GM21717 (cell line): ENCODE measurements around the gene E2F2.

ENCODE experiments used
- ATAC-seq: cut with Tn5 transposase; IDR thresholded peaks from one replicate; pipeline ENCODE4 v1.9.1; 2021; ENCODE audit warnings: mild to moderate bottlenecking, moderate library complexity; ENCODE audit not compliant: unreplicated experiment

The E2F2 gene

DNA sequence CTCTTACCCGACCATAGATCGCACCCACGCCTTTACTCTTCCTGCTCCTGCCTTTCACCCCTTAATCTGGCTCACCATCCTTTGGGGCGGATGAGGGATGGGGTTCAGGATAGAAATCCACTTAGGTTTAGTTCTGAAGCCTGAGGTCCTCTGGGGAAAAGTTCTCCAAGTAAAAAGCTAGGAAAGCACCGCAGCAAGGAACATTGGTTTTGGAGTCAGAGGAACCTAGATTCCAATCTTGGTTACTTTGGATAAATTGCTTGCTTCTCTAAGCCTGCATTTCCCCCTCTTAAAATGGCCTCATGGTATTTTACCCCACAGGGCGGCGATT, 46.1 kb downstream of the E2F2 start:
- no peak for ATAC-seq

DNA sequence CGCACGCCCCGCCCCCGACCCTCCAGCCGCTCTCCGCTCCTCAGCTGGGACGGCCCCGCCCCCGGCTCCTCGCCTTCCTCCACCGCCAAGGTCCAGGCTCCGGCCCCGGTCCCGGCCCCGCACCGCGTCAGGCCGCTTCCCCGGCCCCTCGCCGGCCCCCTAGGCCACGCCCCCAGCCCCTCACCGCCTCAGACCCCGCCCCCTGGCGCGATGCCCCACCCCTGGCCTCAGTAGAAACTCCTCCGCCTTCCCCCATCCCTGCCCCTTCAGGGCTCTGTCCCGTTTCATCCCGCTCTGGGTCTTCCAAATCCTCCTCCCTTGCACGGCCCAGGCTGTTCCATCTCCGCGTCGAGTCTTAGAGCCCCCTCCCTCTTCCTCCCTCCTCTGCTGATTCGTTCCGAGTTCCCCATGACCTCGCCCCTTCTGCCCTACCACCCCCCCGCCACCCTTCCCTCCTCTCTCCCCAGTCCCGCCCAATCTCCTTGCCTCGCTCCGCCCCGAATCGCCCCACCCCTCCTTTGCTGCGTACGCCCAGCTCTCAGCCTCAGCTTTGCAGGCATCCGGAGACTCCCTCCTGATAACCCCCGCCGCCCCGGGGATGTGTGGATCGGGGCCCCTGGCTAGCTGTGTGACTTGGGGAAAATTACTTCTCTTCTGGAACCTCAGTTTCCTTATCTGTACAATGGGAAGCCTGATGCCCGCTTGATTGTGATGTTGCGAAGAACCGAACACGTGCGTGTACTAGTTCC, 46.6 kb downstream of the E2F2 start:
- no peak for ATAC-seq

DNA sequence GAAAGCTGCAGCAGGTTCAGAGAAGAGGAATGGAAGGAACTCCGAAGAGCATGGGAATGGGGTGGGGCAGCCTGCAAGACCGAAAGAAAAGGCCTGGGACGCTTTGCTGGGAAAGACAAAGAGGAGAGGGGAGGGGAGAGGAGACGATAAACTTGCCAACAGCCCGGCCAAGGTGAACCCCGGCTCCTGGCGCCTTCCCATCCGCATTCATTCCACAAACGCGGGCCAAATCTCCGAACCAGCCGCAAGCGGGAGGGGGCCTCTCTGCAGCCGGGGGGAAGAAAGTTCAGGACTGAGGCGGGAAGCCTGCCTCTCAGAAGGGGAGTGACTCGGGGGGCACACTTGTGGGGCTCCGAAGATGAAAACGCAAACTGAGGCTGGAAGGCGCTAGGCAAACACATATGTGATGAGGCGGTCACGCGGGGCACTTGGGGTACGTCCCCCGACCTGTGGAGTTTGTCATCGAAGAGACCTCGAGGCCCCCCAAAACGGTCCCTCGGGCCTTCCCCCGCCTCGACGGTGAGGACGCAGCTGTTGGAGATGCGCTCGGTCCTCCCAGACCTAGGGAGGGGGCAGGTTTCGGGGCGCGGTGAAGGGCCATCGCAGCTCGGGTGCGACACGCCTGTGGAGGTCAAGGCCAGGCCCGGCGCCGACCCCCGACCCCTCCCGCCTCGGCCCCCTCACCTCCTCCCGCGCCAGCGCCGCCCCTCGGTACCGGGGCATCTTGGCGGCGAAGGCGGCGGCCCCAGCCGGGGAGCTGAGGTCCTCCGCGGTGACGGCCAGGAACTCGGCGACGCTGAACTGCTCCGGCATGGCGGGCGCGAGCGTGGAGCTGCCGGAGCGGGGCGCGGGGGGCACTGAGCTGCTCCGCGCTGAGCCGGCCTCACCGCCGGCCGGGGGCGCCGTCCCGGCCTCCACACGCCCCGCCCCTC, 47.4 kb downstream of the E2F2 start, which contains the start of gene ASAP3:
Gene ASAP3 (minus strand): TSS at position 859 of the 932 bp plus-strand sequence. CDS start 46 bp downstream, at position 813.
- no peak for ATAC-seq

- ATAC-seq, result no peak
Observed at GRCh38 chr1:23481904-23482303, 49.1 kb downstream of the E2F2 start.

- ATAC-seq, result no peak
Observed at GRCh38 chr1:23481026-23481597, 49.9 kb downstream of the E2F2 start.

GRCh38 chr1:23480187-23481025, 50.6 kb downstream of the E2F2 start:
- no peak for ATAC-seq

- no peak for ATAC-seq
Observed at GRCh38 chr1:23479666-23479941, 51.4 kb downstream of the E2F2 start.

DNA sequence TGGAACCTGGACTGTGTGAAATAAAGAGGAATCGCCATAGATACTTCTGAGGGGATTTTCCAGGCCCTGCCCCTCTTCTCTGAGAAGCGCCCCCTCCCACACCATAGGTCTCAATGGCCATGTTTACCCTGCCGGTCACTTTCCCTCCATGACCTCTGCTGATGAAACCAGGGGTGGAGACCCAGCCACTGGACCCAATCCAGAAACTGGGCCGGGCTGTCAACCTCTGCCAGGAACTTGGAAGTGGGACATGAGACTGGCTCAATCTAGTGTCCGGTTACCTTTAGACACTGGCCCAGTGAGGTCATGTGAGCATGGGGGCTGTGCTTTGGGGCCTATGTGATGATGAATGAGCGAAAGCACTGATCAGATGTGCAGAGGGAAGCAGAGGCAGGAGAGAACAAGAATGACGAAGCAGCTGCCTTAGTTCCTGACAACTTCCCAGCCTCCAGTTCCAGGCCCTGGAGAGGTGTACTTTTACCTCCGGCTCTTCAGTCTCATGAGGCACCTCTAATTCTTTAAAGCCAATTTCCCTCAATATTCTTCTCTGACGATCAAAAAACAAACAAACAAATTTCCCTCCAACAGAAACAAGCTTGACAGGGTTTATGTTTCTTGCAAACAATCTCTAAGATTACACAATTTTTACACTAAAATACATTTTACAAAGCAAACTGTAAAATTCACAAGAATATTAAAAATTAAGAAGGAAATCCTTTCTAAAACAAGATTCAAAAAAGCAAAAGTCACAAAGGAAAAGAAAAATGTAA, 52.0 kb downstream of the E2F2 start:
- ATAC-seq, result no peak

GRCh38 chr1:23477359-23478144, 53.5 kb downstream of the E2F2 start:
- ATAC-seq, result no peak

DNA sequence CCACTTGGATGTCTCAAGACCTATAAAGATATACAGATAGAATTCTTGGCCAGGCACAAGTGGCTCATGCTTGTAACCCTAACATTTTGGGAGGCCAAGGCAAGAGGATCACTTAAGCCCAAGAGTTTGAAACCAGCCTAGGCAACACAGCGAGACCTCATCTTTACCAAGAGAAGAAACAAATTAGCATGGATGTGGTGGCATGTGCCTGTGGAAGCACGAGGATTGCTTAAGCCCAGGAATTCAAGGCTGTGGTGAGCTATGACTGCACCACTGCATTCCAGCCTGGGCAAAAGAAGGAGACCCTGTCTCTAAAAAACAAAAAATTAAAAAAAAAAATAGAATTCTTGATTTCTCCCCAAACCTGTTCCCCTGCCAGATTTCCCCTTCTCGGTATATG, 55.4 kb downstream of the E2F2 start:
- no peak for ATAC-seq

- no peak for ATAC-seq
Observed at GRCh38 chr1:23475134-23475628, 55.9 kb downstream of the E2F2 start.

- ATAC-seq, result no peak
Observed at GRCh38 chr1:23473037-23473800, 57.8 kb downstream of the E2F2 start.

GRCh38 chr1:23472351-23473036, 58.5 kb downstream of the E2F2 start:
- no peak for ATAC-seq

DNA sequence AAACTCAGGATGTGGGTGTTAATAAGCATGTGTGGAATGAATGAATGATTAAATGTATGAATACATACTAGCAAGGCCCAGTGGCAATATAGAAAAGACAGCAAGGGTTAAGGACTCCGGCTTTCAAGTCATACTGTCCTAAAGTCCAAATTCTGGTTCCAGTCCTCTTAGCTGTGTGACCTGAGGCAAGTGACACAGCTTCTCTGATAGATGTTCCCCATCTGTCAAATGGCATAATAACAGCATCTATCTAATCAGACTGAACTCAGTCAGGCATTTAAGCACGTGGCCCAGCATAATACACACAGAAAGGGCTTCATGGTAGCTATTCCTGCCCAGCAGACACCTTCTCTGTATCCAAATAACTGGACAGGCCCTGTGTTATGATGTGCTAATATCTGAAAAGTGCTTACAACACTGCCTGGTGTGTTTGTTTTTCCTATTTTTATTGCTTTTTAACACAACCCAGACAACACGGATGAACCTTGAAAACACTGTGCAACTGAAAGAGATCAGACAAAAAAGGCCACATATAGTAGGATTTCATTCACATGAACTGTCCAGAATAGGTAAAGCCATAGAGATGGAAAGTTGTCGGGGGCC, 59.5 kb downstream of the E2F2 start:
- no peak for ATAC-seq

DNA sequence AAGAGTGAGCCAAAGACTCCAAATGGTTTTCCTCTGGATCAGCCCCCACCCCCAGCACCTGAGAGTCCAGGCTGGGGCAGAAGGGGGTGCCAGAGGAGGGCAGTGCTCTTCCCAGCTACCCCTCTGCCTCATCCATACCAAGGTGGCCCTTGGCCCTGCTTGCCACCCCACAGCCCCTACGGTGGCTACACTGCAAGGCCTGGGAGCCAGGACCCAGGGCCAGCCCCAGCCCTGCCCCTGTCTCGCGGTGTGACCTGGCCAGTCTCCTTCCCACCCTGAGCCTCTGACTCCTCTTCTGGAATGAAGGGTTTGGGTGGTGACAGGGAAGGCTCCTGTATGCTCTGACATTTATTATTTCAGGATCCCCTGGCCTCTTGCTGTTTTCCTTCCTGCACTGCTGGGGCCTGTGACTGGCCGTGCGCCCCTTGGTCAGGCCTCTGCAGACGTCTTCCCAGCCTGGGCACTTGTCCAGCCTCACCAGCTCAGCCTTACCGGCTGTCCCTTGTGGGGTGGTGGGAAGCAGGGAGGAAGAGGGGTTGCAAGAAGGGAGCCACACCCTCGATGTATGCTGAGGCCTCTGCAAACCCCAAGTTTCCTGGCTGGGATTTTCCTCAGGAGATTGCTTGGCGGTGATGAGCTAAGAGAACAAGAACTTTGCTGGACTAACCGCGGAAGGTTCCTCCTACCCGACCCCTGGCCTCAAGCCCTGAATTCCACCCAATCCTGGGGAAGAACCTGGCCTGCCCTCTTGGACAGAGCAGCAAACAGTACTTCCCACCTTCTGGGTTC, 60.6 kb downstream of the E2F2 start:
- ATAC-seq, result no peak

DNA sequence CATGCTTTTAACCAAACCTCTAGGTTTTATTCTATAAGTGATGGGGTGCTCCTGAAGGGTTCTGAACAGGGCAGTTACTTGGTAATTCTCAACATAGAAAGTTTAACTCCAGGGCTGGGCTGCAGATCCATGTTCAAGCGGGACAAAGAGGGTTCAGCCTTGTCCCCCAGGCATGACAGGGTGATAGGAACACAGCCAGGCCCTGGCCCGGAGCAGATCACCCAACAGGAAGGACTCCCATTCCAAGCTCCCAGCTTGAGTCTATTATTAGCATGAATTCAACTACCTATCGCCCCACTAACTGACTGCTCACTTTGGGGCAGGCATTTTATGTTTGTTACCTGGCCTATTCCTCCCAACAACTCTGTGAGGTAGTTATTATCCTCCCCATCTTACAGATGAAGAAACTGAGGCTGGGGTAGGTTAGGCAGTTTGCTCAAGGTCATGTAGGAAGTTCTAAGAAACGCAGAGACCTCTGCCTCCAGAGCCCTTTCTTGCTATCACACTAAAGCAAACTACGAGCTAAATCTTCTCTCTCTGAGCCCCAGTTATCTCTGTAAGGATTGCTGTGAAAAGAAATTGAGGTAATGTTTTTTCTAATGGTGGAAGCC, 61.6 kb downstream of the E2F2 start:
- no peak for ATAC-seq
